Measurements from ENCODE around the gene SCAPER.

The SCAPER gene

DNA sequence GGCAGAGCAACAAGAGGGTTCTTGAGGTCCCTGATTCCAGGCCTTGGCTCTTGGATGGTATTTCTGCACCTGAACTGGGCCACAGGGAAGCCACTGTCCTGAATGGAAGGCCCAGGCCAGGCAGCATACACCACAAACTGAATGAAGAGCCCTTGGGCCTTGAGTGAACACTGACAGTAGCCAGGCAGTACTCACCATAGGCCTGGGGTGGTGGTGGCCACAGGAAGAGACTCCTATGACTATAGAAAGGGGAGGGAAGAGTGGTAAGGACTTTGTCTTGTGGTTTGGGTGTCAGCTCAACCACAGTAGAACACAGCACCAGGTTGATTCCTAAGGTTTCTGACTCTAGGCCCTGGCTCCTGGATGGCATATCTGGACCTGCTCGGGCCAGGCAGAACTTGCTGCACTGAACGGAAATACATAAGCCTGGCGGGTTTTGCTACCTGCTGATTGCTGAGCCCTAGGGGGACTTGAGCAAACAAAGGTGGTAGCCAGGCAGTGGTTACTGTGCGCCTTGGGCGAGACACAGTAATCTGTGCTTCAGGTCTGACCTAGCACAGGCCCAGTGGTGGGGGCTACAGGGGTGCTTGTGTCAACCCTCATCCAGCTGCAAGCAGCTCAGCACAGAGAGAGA, 327.1 kb downstream of the SCAPER start:
- H3K36me3 Mint-ChIP-seq, result peaks cover 25% of the 10 kb centered on the region

DNA sequence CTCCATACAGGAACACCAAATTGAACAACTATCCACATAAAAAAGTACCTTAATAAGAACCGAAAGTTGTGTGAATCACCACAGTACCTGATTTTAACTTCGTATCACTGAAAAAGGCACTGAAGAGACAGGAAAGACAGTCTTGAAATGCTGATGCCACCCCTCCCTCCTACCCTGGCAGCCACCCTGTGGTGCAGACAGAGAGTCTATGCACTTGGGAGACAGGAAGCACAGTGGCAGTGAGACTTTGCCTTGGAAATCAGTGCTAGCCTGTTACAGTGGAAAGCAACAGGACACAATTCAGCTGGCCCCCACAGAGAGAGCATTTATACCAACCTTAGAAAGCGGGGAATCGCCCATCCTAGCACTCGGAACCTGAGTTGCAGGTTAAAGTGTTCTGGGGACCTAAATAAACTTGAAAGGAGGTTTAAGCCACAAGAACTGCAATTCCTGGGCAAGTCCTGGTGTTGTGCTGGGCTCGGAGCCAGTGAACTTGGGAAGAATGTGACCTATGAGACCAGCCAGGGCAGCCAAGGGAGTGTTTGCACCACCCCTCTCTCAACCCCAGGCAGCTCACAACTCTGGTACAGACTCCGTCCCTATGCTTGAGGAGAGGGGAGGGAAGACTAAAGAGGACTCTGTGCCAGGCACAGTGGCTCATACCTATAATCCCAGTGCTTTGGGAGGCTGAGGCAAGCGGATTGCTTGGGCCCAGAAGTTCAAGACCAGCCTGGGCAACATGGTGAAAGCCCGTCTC, 328.4 kb downstream of the SCAPER start:
- peaks cover 43% of the 10 kb centered on the region for H3K4me1 Mint-ChIP-seq
- H3K9me3 Mint-ChIP-seq, result peaks cover 9% of the 10 kb centered on the region
- no peak overlapping the region for H3K4me3 Mint-ChIP-seq
- H3K27me3 Mint-ChIP-seq, result no peaks in the 10 kb centered on the region
- H3K36me3 Mint-ChIP-seq, result peaks cover 16% of the 10 kb centered on the region
- peak overlapping the region; percentile 59 for H3K27ac Mint-ChIP-seq
- ATAC-seq, result peak; percentile 67

More for the DNA sequence above, 327.1 kb downstream of the SCAPER start:
- no peak overlapping the region for H3K4me3 Mint-ChIP-seq
- peak overlapping the region; percentile 59 for H3K27ac Mint-ChIP-seq
- H3K9me3 Mint-ChIP-seq, result peaks cover 9% of the 10 kb centered on the region
- ATAC-seq, result no peak
- peaks cover 43% of the 10 kb centered on the region for H3K4me1 Mint-ChIP-seq
- no peaks in the 10 kb centered on the region for H3K27me3 Mint-ChIP-seq

DNA sequence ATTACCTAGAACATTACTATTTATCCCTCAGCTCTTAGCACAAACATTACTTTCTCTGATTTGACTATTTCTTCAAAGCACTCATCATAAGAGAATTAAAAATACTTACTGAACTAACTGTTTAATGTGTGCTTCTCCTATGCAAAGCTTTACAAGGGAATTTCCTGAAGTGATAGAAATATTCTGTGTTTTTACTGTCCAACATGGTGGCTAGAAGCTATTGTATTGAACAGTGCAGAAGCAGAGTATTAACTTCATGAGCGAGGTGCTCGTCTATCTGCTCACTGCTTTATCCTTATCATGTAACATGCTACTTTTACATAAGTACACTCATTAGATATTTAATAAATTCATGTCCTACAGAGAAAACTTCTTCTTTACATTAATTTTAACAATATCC, 329.5 kb downstream of the SCAPER start:
- Mint-ChIP-seq H3K9me3 (peaks cover 3% of the 10 kb centered on the region), H3K4me1 (peaks cover 43% of the 10 kb centered on the region), H3K4me3 (no peak overlapping the region), H3K27me3 (no peaks in the 10 kb centered on the region), H3K27ac (peak overlapping the region; percentile 59), H3K36me3 (peaks cover 16% of the 10 kb centered on the region)
- peak; percentile 58 for ATAC-seq

DNA sequence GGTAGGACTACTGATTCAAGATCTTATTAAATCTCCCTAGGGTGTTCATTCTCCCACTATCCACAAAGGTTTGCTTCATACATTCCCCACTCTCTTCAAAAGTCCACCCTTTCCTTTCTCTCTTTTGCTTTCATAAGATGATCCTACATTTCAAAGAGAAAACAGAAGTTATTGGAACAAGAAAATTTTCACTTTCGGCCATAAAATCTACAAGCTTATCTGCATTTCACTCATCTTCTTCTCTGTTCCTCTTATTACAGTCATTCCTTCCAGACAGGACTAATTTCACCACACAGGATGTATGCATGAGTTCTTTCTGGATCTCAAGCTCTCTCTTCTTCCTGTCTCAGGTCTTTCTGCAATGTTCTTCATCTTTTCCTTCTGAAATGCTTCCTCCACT, 329.9 kb downstream of the SCAPER start:
- Mint-ChIP-seq H3K4me1 (peaks cover 43% of the 10 kb centered on the region), H3K9me3 (peaks cover under 1% of the 10 kb centered on the region), H3K4me3 (no peak overlapping the region), H3K36me3 (peaks cover 16% of the 10 kb centered on the region), H3K27me3 (no peaks in the 10 kb centered on the region), H3K27ac (peak overlapping the region; percentile 59)
- peak; percentile 95 for ATAC-seq

DNA sequence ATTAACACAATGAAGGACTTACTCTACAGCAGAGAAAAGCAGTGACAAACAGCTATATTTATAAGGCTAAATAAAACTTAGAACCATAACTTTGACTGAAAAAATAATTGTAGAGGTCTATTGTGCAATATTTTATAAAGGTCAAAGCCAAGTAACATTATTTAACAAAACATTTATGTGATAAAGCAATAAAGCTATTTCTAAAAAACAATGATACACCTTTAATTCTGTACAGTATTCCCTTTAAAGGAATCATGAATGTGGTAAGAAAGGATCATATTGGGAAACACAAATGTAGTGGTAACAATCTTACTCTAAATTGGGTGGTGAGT, 332.2 kb downstream of the SCAPER start:
- Mint-ChIP-seq H3K4me3 (no peak overlapping the region), H3K27me3 (no peaks in the 10 kb centered on the region), H3K4me1 (peaks cover 41% of the 10 kb centered on the region), H3K36me3 (peaks cover 25% of the 10 kb centered on the region), H3K27ac (no peak overlapping the region), H3K9me3 (peaks cover 3% of the 10 kb centered on the region)
- no peak for ATAC-seq

DNA sequence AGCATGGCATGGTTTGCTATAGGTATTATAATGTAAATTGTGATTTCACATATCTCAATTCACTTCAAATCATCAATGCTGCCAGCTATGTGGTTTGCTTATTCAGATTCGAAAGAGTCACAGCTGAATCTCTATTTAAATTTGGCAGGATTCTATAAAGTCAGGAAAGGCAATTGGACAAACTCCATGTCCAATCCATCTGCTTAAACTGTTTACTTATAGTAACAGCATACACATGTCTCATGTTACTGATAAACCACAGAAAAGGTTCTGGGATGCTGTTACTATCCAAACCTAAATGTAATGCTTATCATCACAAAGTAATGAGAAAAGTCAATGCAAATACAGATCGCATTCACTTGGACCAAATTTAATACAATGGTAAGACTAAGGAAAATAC, 338.9 kb downstream of the SCAPER start:
- no peak overlapping the region for H3K4me3 Mint-ChIP-seq
- ATAC-seq, result no peak
- peaks cover 8% of the 10 kb centered on the region for H3K9me3 Mint-ChIP-seq
- peaks cover 14% of the 10 kb centered on the region for H3K4me1 Mint-ChIP-seq
- H3K27me3 Mint-ChIP-seq, result no peaks in the 10 kb centered on the region
- H3K36me3 Mint-ChIP-seq, result peaks cover 42% of the 10 kb centered on the region
- H3K27ac Mint-ChIP-seq, result no peak overlapping the region

DNA sequence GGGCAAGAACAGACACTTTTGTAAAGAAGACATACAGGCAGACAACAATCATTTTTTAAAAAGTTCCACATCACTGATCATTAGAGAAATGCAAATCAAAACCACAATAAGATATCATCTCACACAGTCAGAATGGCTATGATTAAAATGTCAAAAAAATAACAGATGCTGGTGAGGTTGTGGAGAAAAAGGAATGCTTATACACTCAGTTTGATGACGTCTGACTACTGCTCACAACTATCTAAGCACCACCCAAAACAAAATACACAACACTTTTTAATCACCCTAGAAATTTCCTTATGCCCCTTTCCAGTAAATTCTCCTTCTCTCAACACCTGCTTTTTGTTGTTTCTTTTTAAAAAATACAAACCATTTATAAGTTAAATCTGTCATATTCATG, 339.8 kb downstream of the SCAPER start:
- H3K27ac Mint-ChIP-seq, result peak overlapping the region; percentile 45
- ATAC-seq, result peak; percentile 54
- peaks cover 8% of the 10 kb centered on the region for H3K9me3 Mint-ChIP-seq
- H3K36me3 Mint-ChIP-seq, result peaks cover 37% of the 10 kb centered on the region
- peaks cover 14% of the 10 kb centered on the region for H3K4me1 Mint-ChIP-seq
- H3K27me3 Mint-ChIP-seq, result no peaks in the 10 kb centered on the region
- no peak overlapping the region for H3K4me3 Mint-ChIP-seq

DNA sequence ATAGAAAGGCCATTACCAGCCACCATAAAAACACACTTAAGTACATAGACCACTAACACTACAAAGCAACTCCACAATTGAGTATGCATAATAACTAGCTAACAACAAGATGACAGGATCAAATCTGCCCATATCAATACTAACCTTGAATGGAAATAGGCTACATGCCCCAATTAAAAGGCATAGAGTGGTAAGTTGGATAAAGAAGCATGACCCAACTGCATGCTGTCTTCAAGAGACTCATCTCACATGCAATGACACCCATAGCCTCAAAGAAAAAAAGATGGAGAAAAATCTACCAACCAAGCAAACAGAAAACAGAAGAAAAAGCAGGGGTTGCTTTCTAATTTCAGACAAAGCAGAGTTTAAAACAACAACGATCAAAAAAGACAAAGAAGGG, 349.9 kb downstream of the SCAPER start:
- Mint-ChIP-seq H3K27ac (no peak overlapping the region), H3K36me3 (peaks cover 69% of the 10 kb centered on the region), H3K27me3 (no peaks in the 10 kb centered on the region), H3K4me1 (no peaks in the 10 kb centered on the region), H3K4me3 (no peak overlapping the region), H3K9me3 (peaks cover 3% of the 10 kb centered on the region)
- no peak for ATAC-seq

DNA sequence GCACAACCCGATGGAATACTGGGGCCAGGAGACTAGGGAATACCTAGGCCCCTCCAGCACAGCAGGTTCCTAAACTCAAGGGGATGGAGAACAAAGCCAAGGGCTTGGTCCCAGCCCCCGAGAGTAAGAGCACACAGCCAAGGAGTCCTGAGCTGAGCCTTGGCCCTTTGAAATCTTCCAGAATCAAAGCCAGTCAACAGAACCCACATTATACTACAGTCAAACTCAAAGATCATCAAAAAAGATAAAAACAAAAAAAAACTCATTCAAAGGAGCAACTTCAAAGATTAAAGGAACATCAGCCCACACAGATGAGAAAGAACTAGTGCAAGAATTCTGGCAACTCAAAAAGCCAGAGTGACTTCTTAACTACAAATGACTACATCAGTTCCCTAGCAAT, 351.6 kb downstream of the SCAPER start:
- Mint-ChIP-seq H3K27ac (no peak overlapping the region), H3K4me1 (no peaks in the 10 kb centered on the region), H3K4me3 (no peak overlapping the region), H3K27me3 (no peaks in the 10 kb centered on the region), H3K9me3 (peaks cover 3% of the 10 kb centered on the region), H3K36me3 (peaks cover 66% of the 10 kb centered on the region)
- ATAC-seq, result no peak

DNA sequence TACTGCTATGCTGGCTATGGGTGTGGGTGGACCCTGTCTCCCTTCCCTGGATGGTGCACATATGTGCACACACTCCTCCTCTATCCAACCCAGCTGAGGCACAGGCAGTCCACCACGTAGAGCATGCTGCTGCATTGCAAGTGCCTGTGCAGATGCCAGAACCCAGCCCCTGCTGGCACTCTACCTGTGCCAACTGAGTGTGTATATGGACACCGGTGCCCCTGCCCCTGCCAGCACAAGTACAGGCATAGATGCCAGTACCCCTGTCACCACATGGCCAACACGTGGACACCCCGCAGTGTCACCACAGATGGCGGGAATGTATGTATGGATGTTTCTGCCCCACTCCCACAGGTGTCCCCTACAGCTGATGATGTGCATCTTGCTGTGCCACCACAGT, 352.0 kb downstream of the SCAPER start:
- Mint-ChIP-seq H3K4me3 (no peak overlapping the region), H3K27ac (no peak overlapping the region), H3K4me1 (no peaks in the 10 kb centered on the region), H3K27me3 (no peaks in the 10 kb centered on the region), H3K36me3 (peaks cover 61% of the 10 kb centered on the region), H3K9me3 (peaks cover 3% of the 10 kb centered on the region)
- ATAC-seq, result no peak

DNA sequence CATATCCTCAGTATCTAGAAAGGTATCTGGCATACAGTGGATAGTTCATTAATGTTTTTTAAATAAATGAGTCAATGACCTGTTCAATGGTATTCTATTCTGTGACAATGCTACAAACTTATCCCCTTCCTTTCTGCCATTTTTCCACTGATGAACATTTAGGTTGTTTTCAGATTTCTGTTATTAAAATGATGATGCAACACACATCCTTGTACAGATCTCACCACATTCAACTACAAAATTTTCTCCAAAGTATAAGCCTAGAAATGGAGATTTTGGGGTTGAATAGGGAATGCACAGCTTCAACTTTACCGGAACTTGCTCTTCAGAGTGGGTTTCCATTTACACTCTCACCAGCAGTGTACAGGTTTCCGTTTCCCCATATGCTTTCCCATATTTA, 358.3 kb downstream of the SCAPER start:
- Mint-ChIP-seq H3K9me3 (no peaks in the 10 kb centered on the region), H3K27ac (no peak overlapping the region), H3K4me3 (no peak overlapping the region), H3K36me3 (peaks cover 27% of the 10 kb centered on the region), H3K4me1 (peaks cover 4% of the 10 kb centered on the region), H3K27me3 (no peaks in the 10 kb centered on the region)
- ATAC-seq, result no peak

DNA sequence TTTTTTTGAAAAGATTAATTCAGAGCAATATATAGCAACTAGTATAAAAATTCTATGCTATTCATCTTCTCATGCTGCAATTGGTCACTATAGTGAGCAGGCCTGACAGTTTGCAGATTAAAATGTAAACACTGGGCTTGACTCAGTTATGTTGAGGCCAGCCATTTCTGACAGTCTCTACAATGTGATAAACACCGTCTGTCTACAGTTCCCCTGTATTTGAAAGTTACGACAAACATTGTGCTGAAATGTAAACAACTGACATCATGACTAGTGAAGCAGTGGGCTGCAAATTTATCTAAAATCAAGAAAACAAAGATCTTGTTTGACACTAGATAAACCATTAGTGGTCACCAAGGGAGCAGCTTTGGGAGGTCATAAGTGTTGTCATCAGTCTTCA, 371.1 kb downstream of the SCAPER start:
- Mint-ChIP-seq H3K36me3 (peaks cover 5% of the 10 kb centered on the region), H3K9me3 (no peaks in the 10 kb centered on the region), H3K27me3 (no peaks in the 10 kb centered on the region), H3K4me1 (no peaks in the 10 kb centered on the region), H3K4me3 (no peak overlapping the region), H3K27ac (no peak overlapping the region)
- ATAC-seq, result no peak

DNA sequence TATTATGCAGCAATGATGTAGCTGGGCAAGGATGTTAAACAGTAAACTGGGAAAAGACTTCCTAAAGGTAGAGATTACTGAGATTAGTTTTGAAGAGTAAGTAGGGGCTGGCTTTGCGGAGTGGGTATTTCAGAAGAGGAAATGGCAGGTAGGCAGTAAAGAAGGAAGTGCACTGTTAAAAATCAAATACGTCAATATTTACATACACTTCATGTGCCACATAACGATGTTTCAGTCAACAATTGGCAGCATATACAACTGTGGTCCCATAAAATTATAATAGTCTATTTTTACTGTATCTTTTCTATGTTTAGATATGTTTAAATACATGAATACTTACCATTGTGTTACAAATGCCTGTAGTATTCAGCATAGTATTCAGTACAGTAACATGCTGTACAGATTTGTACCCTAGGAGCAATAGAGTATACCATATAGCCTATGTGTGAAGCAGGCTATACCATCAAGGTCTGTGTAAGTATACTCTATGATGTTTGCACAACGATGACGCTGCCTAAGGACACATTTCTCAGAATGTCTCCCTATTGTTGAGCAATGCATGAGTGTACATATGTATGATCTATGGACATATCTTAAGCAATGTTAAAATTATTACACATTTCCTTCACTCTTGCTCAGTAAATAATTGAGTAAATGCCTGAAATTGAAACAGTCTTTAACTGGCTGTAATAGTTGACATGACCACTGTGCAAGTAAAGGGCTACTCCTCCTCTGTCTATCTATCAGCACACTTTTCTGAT, 371.9 kb downstream of the SCAPER start:
- ATAC-seq, result no peak
- no peak overlapping the region for H3K27ac Mint-ChIP-seq
- H3K4me1 Mint-ChIP-seq, result no peaks in the 10 kb centered on the region
- H3K36me3 Mint-ChIP-seq, result peaks cover 5% of the 10 kb centered on the region
- H3K9me3 Mint-ChIP-seq, result no peaks in the 10 kb centered on the region
- no peak overlapping the region for H3K4me3 Mint-ChIP-seq
- no peaks in the 10 kb centered on the region for H3K27me3 Mint-ChIP-seq

DNA sequence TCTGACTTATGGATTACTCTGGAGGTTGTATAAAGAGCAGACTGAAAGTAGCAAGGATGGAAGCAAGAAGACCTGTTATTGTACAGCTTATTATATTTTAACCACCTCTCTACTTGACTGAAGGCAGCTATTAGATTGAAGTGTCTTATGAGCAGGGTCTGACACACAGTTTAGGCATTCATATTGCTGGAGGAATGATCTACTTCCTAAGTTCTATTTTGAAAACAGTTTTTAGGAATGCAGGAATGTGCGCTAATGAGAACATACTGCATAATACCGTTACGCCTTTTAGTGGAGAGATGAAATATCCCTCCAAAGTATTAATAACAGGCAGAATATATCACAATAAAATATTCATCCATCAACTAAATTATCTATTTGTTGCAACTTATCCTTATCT, 375.2 kb downstream of the SCAPER start:
- ATAC-seq, result no peak
- Mint-ChIP-seq H3K9me3 (no peaks in the 10 kb centered on the region), H3K4me1 (no peaks in the 10 kb centered on the region), H3K27ac (no peak overlapping the region), H3K36me3 (peaks cover 13% of the 10 kb centered on the region), H3K27me3 (no peaks in the 10 kb centered on the region), H3K4me3 (no peak overlapping the region)

DNA sequence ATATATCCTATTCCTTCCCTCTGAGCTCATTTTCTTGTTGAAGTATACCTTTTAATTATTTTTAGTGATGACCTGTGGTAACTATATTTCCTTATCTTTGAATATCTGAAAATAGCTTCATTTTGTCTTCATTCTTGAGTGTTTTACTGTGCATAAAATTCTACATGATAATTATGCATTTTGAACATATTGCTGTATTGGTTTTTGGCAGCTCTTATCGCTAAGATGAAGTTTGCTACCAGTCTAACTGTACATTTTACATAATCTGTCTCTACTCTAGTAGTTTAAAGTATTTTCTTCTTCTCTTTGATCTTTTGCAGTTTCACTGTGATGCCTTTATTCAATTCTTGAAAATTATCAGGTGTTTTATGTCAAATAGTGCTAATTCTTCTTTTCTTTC, 379.0 kb downstream of the SCAPER start:
- no peak for ATAC-seq
- H3K4me1 Mint-ChIP-seq, result no peaks in the 10 kb centered on the region

DNA sequence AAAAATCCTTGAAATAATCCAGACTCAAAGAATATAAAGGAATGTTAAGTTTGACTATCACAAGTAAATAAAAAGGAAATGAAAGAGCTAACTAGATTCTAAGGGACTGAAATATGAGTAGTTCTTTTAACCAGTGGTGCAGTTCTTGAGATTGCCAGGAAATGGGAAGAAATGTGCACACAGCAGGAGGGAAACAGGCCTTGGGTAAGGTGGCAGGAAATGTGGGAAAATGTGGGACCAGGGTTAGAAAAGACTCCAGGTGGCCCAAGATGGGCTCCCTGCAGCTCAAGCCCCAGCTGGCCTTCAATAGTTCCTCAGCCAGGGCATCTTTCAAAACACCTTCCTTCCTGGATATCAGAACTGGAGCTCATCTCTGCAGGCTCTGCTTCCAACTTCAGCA, 387.2 kb downstream of the SCAPER start:
- no peak overlapping the region for H3K27ac Mint-ChIP-seq
- no peak overlapping the region for H3K4me3 Mint-ChIP-seq
- H3K4me1 Mint-ChIP-seq, result no peaks in the 10 kb centered on the region
- ATAC-seq, result no peak
- peaks cover 9% of the 10 kb centered on the region for H3K36me3 Mint-ChIP-seq
- H3K9me3 Mint-ChIP-seq, result no peaks in the 10 kb centered on the region
- no peaks in the 10 kb centered on the region for H3K27me3 Mint-ChIP-seq

More for the DNA sequence above, 379.0 kb downstream of the SCAPER start:
- H3K9me3 Mint-ChIP-seq, result no peaks in the 10 kb centered on the region
- H3K36me3 Mint-ChIP-seq, result peaks cover 8% of the 10 kb centered on the region
- H3K27ac Mint-ChIP-seq, result no peak overlapping the region
- no peak overlapping the region for H3K4me3 Mint-ChIP-seq
- H3K27me3 Mint-ChIP-seq, result no peaks in the 10 kb centered on the region

Data from stimulated activated memory B cell treated with anti-CD40 and anti-IgM and Interleukin-4, amounts not matched to agents 10 μg/mL and 1 μg/mL and 100 μg/mL, for 72 hours (primary cell).